ENCODE measurements around the gene DEGS1. TPM values are rescaled to one million over a fixed set of nuclear protein-coding genes. Genes with fewer than 3 reads are reported as not detected.
"Not testable (repeated sequence)": the region's sequence is repeated elsewhere in the genome, so short reads cannot be mapped to it uniquely, and the experiment has no call there.

Gene DEGS1
- total RNA-seq, 2 donors from 2014 or later: 10.5 to 38.3 TPM

- no peak overlapping the region for H3K27ac Mint-ChIP-seq
Measured at GRCh38 chr1:224198572-224198971, 15.5 kb downstream of the DEGS1 start.

DNA sequence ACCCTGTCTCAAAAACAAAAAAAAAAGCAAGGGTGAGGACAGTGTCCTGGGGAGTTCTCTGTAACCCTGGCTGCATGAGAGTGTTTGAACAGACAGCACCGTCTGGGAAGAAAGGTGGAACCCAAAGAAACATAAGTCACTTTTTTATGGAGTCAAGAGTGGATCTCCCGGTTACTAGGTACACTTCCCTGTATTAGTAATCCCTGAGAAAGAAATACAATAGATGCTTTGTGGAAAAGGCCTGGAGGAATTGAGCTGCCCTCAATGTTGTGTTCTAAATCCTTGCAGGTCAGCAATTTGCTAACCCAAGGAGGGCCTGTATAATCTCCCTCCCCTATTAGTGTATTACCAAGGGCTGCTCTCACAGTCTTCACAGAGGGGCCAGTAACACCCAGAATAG lies 16.6 kb downstream of the DEGS1 start:
- DNase-seq (ENCODE audit: low spot score in 2 of 2) (no peak), ATAC-seq (no peak)
- no peaks in the 10 kb centered on the region for H3K9me3 Mint-ChIP-seq
- H3K36me3 Mint-ChIP-seq: no peaks in the 10 kb centered on the region
- no peak overlapping the region for H3K27ac Mint-ChIP-seq

More at GRCh38 chr1:224198572-224198971, 15.5 kb downstream of the DEGS1 start:
- H3K9me3 Mint-ChIP-seq: no peaks in the 10 kb centered on the region
- DNase-seq (ENCODE audit: low spot score in 2 of 2): no peak
- ATAC-seq: no peak
- peaks cover 6% of the 10 kb centered on the region in 2 donors for H3K36me3 Mint-ChIP-seq

- H3K27ac Mint-ChIP-seq: peak overlapping the region in 1 of 2 donors; percentile 46
- no peaks in the 10 kb centered on the region for H3K36me3 Mint-ChIP-seq
- no peaks in the 10 kb centered on the region for H3K9me3 Mint-ChIP-seq
- no peak for ATAC-seq
- DNase-seq (ENCODE audit: low spot score in 2 of 2): peak in 1 of 2 donors; percentile 48
Measured at GRCh38 chr1:224201383-224201782, 18.3 kb downstream of the DEGS1 start.

- H3K27ac Mint-ChIP-seq: no peak overlapping the region
- peak in 1 of 2 donors; percentile 18 for DNase-seq (ENCODE audit: low spot score in 2 of 2)
- no peaks in the 10 kb centered on the region for H3K36me3 Mint-ChIP-seq
- no peak for ATAC-seq
- H3K9me3 Mint-ChIP-seq: no peaks in the 10 kb centered on the region
Measured at GRCh38 chr1:224201853-224202252, 18.8 kb downstream of the DEGS1 start.

DNA sequence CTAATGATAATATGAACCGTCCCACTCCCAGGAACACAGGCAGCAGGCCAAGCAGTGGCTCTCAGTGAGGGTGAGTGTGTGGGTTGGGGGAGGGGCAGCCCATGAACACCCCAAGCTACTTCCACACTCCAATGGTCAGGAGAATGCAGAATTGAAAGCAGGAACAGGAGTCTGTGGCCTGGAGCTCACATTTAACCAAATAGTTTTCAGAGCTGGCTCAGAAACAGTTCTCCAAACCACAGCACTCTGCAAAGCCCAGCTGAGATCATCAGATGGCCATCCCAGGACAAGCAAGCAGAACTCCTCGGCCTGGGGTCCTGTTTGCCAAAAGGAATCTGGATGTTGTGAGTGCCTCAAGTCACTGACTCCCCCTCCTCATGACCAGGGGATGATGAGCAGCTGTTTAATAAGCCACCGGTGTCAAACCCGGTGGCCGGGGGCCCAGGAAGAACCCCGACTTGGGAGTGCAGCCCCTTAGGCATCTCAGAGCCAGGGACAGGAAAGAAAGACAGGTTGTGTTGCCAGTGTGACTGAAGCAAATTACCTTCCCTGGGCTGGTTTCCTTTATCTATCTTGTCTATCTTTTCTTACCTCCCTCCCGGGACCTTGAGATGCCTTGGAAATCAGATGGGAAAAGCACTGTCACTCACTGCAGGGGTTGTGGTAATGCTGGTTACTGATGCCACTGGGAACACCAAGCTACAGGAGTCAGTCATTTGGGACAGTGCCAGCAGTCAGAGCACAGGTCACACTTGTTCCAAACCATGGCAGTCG lies 20.4 kb downstream of the DEGS1 start:
- no peaks in the 10 kb centered on the region for H3K9me3 Mint-ChIP-seq
- H3K36me3 Mint-ChIP-seq: no peaks in the 10 kb centered on the region
- DNase-seq (ENCODE audit: low spot score in 2 of 2) (peak in 1 of 2 donors; percentile 46), ATAC-seq (no peak)
- H3K27ac Mint-ChIP-seq: no peak overlapping the region

DNA sequence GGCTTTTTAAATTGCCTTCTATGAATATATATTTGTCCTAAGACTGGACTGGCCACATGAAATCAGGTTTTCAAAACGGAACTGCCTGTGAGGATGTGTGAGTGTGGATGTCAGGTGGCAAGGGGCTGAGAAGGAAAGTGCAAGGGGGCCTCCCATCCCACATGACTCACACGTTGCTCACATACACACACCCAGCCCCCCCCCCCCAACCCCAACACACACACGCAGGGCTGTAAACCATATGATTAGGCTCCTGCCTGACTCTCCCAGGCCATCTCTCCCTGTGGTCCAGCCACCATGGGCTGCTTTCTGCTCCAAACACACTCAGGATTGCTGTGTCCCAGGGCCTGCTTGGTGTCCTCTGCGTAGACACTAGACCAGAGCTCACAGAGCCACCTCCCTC lies 22.4 kb downstream of the DEGS1 start:
- H3K27ac Mint-ChIP-seq: peak overlapping the region; percentile 53 to 69
- H3K36me3 Mint-ChIP-seq: no peaks in the 10 kb centered on the region
- H3K9me3 Mint-ChIP-seq: no peaks in the 10 kb centered on the region
- DNase-seq (ENCODE audit: low spot score in 2 of 2): peak; percentile 17 to 59
- ATAC-seq: peak; percentile 88 to 93

DNA sequence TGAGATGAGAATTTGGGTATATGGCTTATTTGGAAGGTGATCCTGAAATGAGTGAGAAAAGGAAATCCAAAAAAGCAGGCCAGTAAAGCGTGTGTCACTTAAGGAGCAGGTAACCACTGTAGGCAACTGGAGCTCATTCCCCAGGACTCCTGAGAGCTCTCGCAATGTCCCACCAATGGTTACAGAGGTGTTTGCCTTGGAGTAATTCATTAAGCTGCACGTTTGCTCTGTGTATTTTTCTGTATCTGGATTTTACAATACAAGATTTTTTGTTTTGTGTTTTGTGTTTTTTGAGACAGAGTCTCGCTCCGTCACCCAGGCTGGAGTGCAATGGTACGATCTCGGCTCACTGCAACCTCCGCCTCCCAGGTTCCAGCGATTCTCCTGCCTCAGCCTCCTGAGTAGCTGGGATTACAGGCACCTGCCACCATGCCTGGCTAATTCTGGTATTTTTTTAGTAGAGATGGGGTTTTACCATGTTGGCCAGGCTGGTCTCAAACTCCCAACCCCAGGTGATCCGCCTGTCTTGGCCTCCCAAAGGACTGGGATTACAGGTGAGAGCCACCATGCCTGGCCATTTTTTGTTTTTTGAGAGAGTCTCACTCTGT lies 23.0 kb downstream of the DEGS1 start:
- ATAC-seq, H3K9me3 Mint-ChIP-seq: not testable (repeated sequence)

DNA sequence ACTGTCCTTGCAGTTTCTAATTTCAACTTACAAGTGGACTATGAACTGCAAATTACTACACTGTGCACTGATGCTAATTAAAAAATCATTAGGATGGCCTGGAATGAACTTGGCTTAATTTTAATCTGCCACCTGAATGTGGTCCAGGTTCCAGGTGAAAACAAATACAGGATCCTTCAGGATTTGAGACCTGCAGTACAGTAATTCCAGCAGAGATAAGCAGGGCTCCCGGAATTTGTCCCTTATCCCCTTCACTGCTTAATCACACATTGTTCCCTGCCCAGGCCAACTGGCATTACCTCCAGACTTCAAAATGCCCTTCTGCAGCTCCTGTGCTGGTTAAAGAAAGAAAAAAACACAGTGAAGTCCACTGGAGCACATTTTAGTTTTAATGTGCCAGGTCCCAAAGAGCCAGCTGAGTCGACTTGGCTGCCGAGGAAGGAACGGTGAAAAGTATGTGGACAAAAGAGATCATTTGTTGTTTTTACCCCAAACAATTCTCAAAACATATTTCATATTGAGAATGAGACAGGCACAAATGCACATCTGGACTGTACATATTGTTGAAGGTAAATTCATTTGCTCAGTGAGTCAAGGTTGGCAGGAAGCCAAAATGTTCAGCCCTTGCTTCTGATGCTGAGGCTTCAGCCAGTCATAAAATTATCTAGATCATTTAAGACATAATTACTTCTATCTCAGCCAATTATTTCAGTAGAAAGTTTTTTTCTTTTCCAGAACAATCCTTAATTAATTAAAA lies 28.3 kb downstream of the DEGS1 start:
- no peak for ATAC-seq
- no peak overlapping the region for H3K27ac Mint-ChIP-seq
- DNase-seq (ENCODE audit: low spot score in 2 of 2): no peak
- H3K9me3 Mint-ChIP-seq: no peaks in the 10 kb centered on the region
- no peaks in the 10 kb centered on the region for H3K36me3 Mint-ChIP-seq

More for the DNA sequence above, 23.0 kb downstream of the DEGS1 start:
- DNase-seq (ENCODE audit: low spot score in 2 of 2); H3K36me3 Mint-ChIP-seq: not testable (repeated sequence)
- H3K27ac Mint-ChIP-seq: peak overlapping the region in 1 of 2 donors; percentile 53

DNA sequence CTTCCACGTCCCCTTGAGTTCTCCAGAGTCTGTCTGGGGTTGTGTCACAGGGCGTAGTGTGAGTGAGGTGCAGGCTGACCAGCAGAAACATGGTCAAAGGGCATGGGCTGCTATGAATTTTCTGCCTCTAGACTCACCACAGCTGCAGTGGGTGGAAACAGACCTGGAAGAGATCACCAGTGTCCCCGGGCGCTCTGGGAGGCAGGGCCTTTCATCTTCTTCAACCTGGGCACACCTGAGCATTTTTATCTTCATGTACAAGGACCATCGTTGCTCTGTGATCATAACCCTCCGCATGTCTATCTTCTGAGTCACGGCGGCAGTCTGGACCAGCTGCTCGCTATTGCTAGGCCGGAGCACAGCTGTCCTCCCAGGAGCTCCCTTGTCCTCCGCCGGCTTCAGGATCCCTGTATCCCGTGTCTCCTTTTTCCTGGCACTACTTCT lies 29.6 kb downstream of the DEGS1 start:
- DNase-seq (ENCODE audit: low spot score in 2 of 2): no peak
- Mint-ChIP-seq H3K36me3 (no peaks in the 10 kb centered on the region), H3K9me3 (no peaks in the 10 kb centered on the region), H3K27ac (no peak overlapping the region)
- no peak for ATAC-seq

GRCh38 chr1:224213438-224214119 lies 30.5 kb downstream of the DEGS1 start:
- no peak for DNase-seq (ENCODE audit: low spot score in 2 of 2)
- Mint-ChIP-seq H3K27ac (no peak overlapping the region), H3K36me3 (no peaks in the 10 kb centered on the region), H3K9me3 (no peaks in the 10 kb centered on the region)
- ATAC-seq: peak in 1 of 2 donors; percentile 64

- H3K36me3 Mint-ChIP-seq: no peaks in the 10 kb centered on the region
- no peak overlapping the region for H3K27ac Mint-ChIP-seq
- DNase-seq (ENCODE audit: low spot score in 2 of 2): no peak
- no peaks in the 10 kb centered on the region for H3K9me3 Mint-ChIP-seq
- no peak for ATAC-seq
Measured at GRCh38 chr1:224216382-224216781, 33.3 kb downstream of the DEGS1 start.

DNA sequence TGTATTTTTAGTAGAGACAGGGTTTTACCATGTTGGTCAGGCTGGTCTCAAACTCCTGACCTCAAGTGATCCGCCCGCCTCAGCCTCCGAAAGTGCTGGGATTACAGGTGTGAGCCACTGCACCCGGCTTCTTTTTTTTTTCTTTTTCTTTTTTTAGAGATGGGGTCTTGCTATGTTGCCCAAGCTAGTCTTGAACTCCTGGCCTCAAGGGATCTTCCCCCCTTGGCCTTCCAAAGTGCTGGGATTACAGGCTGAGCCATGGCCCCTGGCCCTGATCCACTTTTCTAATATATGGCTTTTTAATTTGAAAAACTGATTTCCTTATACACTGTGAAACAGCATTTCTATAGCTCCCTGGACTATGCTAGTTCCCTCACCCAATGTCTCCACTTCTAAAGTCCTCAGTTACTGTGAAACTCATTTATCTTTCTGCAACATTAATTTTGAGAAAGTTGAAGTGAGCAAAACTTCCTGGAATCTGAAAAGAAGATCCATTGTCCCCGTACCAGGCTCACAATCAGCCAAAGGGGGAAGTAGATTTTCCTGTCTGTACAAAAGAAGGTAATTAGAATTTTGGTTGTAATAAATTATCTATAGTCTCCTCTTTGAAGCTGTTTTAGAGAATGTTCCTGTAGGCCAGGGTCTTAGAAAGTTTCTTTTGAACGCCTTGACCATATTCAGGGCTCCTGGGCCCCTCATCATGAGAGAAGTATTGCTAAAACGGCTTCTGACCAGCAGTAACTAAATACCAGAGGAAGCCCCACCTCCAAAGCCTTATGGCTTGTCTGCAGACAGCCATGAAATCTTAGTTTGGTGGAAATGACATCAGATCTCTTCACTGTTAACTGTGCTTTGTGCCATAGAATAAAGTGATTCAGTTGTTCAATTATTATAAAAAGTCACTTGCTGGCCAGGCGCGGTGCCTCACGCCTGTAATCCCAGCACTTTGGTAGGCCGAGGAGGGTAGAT lies 34.9 kb downstream of the DEGS1 start:
- no peak for DNase-seq (ENCODE audit: low spot score in 2 of 2)
- Mint-ChIP-seq H3K9me3 (no peaks in the 10 kb centered on the region), H3K27ac (peak overlapping the region; percentile 2 to 5), H3K36me3 (no peaks in the 10 kb centered on the region)
- no peak for ATAC-seq

GRCh38 chr1:224219011-224219611 lies 36.1 kb downstream of the DEGS1 start:
- H3K9me3 Mint-ChIP-seq: no peaks in the 10 kb centered on the region
- no peak for ATAC-seq
- no peaks in the 10 kb centered on the region for H3K36me3 Mint-ChIP-seq

GRCh38 chr1:224219612-224220059 lies 36.6 kb downstream of the DEGS1 start:
- DNase-seq (ENCODE audit: low spot score in 2 of 2): no peak
- H3K36me3 Mint-ChIP-seq: no peaks in the 10 kb centered on the region
- H3K27ac Mint-ChIP-seq: no peak overlapping the region
- H3K9me3 Mint-ChIP-seq: no peaks in the 10 kb centered on the region
- no peak for ATAC-seq

More at GRCh38 chr1:224219011-224219611, 36.1 kb downstream of the DEGS1 start:
- no peak for DNase-seq (ENCODE audit: low spot score in 2 of 2)
- H3K27ac Mint-ChIP-seq: peak overlapping the region in 1 of 2 donors; percentile 5
